A549 (cell line): Measurements from ENCODE around the gene ZNF407.

Experiments used
- BCL3 ChIP-seq: fragments of >200 bp; sonication (Bioruptor Twin); formaldehyde crosslinking; IDR thresholded peaks from 3 replicates; pipeline ENCODE4 v1.6.1; 2016
- CTCF ChIP-seq: fragments of >200 bp; sonication (Bioruptor Twin); formaldehyde crosslinking; IDR thresholded peaks from 3 replicates; pipeline ENCODE4 v1.5.1; 2016
- HDAC2 ChIP-seq: fragments of 200-600 bp; sonication (generic); IDR thresholded peaks from 2 replicates; pipeline ENCODE4 v1.6.1; 2016
- HEYL ChIP-seq: fragments of 250-450 bp; sonication (Bioruptor Pico); IDR thresholded peaks from 2 replicates; pipeline ENCODE4 v1.8.0; 2021; ENCODE audit warnings: mild to moderate bottlenecking, moderate library complexity
- MAFK ChIP-seq: fragments of 450-650 bp; IDR thresholded peaks from 2 replicates; pipeline ENCODE4 v1.6.1; 2014; ENCODE audit not compliant: partially characterized antibody
- MYC ChIP-seq: IDR thresholded peaks from 2 replicates; pipeline ENCODE4 v1.6.1; 2012; ENCODE audit warnings: mild to moderate bottlenecking, inconsistent platforms, low read length, improper control_type of control experiment, borderline replicate concordance
- POLR2A ChIP-seq: IDR thresholded peaks from 2 replicates; pipeline ENCODE4 v1.6.1; 2012; ENCODE audit warnings: mild to moderate bottlenecking, low read length
- RFX5 ChIP-seq: fragments of 450-650 bp; IDR thresholded peaks from 2 replicates; pipeline ENCODE4 v1.7.1; 2014; ENCODE audit warnings: antibody characterized with exemption, mild to moderate bottlenecking, moderate library complexity

GRCh38 chr18:74674487-74674886 is 76.8 kb downstream of the ZNF407 start:
- TF ChIP-seq CTCF: no peak
- TF ChIP-seq HDAC2: no peak
- no peak for TF ChIP-seq POLR2A
- TF ChIP-seq BCL3: no peak
- TF ChIP-seq MAFK: no peak
- no peak for TF ChIP-seq RFX5
- no peak for TF ChIP-seq MYC
- no peak for TF ChIP-seq HEYL (CRISPR knock-in tag)
